ENCODE measurements around the gene TLE5. TPM values are rescaled to one million over a fixed set of nuclear protein-coding genes. Genes with fewer than 3 reads are reported as not detected.

TLE5 gene
- polyA plus RNA-seq, 3 donors = 27.5 to 309 (median 34.4) TPM

- H3K9me3 Mint-ChIP-seq = peaks cover 0 to 1% (median 0%) of the 10 kb centered on the region in 7 donors
- Histone ChIP-seq H3K4me2 (replicated peaks; ENCODE audit: extremely low read depth, low read length, poor library complexity, severe bottlenecking) (no peak overlapping the region), H3K27me3 (ENCODE audit: control insufficient read depth in 2 of 2, insufficient read depth in 2 of 2, low read length in 2 of 2) (no peaks in the 10 kb centered on the region), H3K27ac (ENCODE audit: low read depth in 1 of 2, low read length in 2 of 2) (peak overlapping the region in 1 of 2 donors; percentile 41), H4K20me1 (ENCODE audit: insufficient read depth, low read length) (peaks cover 67% of the 10 kb centered on the region), H3K9ac (ENCODE audit: insufficient read depth, low read length, poor library complexity, severe bottlenecking) (no peak overlapping the region), H3K9me3 (replicated peaks in 1 of 2; ENCODE audit: control insufficient read depth in 1 of 2, insufficient read depth in 1 of 2, low read length in 2 of 2) (no peaks in the 10 kb centered on the region), H3K4me3 (replicated peaks in 1 of 3; ENCODE audit: low read depth in 2 of 3, low read length in 3 of 3) (no peak overlapping the region), H3K36me3 (replicated peaks in 1 of 2; ENCODE audit: control insufficient read depth in 1 of 2, insufficient read depth in 2 of 2, low read length in 2 of 2) (peaks cover 50 to 55% of the 10 kb centered on the region in 2 donors), H2AFZ (ENCODE audit: insufficient read depth, low read depth, low read length, poor library complexity, severe bottlenecking) (no peak overlapping the region), H3K4me1 (ENCODE audit: control insufficient read depth in 1 of 2, insufficient read depth in 2 of 2, low read length in 2 of 2) (peaks cover 0 to under 1% of the 10 kb centered on the region in 2 donors), H3K79me2 (ENCODE audit: insufficient read depth, low read length) (peaks cover 18% of the 10 kb centered on the region)
- no peak for DNase-seq
- H3K27ac Mint-ChIP-seq = peak overlapping the region in 1 of 7 donors; percentile 26
- intact Hi-C loops (cut with micrococcal nuclease) = no loop called here
- H3K27me3 Mint-ChIP-seq (ENCODE audit: low read depth in 3 of 3) = peaks cover 0 to 7% (median 1%) of the 10 kb centered on the region in 3 donors
- no peak overlapping the region for H3K4me3 Mint-ChIP-seq
- peaks cover 40 to 69% of the 10 kb centered on the region in 2 donors for H3K36me3 Mint-ChIP-seq
- no peak for TF ChIP-seq CTCF (IDR thresholded peaks at IDR 0.05)
- WGBS (ENCODE audit: insufficient coverage) = 100% methylated on average over 2 of the region's 4 CpGs
- H3K4me1 Mint-ChIP-seq = peaks cover 5% of the 10 kb centered on the region
Observed at GRCh38 chr19:3054265-3054971, 7.9 kb downstream of the TLE5 start.

GRCh38 chr19:3053780-3054179 lies 8.5 kb downstream of the TLE5 start:
- Mint-ChIP-seq H3K4me3 (no peak overlapping the region), H3K9me3 (peaks cover 0 to 2% (median 0%) of the 10 kb centered on the region in 7 donors), H3K27me3 (ENCODE audit: low read depth in 3 of 3) (peaks cover 4 to 14% (median 6%) of the 10 kb centered on the region in 3 donors), H3K36me3 (peaks cover 38 to 63% of the 10 kb centered on the region in 2 donors), H3K27ac (no peak overlapping the region), H3K4me1 (peaks cover 5% of the 10 kb centered on the region)
- DNase-seq = no peak
- H3K79me2 ChIP-seq (ENCODE audit: insufficient read depth, low read length) = peaks cover 13% of the 10 kb centered on the region
- peaks cover 45 to 49% of the 10 kb centered on the region in 2 donors for H3K36me3 ChIP-seq (replicated peaks in 1 of 2; ENCODE audit: control insufficient read depth in 1 of 2, insufficient read depth in 2 of 2, low read length in 2 of 2)
- H3K9ac ChIP-seq (ENCODE audit: insufficient read depth, low read length, poor library complexity, severe bottlenecking) = no peak overlapping the region
- intact Hi-C loops (cut with micrococcal nuclease) = no loop called here
- peaks cover 61% of the 10 kb centered on the region for H4K20me1 ChIP-seq (ENCODE audit: insufficient read depth, low read length)
- no peak overlapping the region for H3K4me3 ChIP-seq (replicated peaks in 1 of 3; ENCODE audit: low read depth in 2 of 3, low read length in 3 of 3)
- H3K9me3 ChIP-seq (replicated peaks in 1 of 2; ENCODE audit: control insufficient read depth in 1 of 2, insufficient read depth in 1 of 2, low read length in 2 of 2) = no peaks in the 10 kb centered on the region
- 97% methylated on average over 14 of the region's 21 CpGs for WGBS (ENCODE audit: insufficient coverage)
- no peak overlapping the region for H3K4me2 ChIP-seq (replicated peaks; ENCODE audit: extremely low read depth, low read length, poor library complexity, severe bottlenecking)
- no peak overlapping the region for H2AFZ ChIP-seq (ENCODE audit: insufficient read depth, low read depth, low read length, poor library complexity, severe bottlenecking)
- H3K27ac ChIP-seq (ENCODE audit: low read depth in 1 of 2, low read length in 2 of 2) = no peak overlapping the region
- H3K27me3 ChIP-seq (ENCODE audit: control insufficient read depth in 2 of 2, insufficient read depth in 2 of 2, low read length in 2 of 2) = peaks cover 0 to 6% of the 10 kb centered on the region in 2 donors
- TF ChIP-seq CTCF (IDR thresholded peaks at IDR 0.05) = no peak
- no peaks in the 10 kb centered on the region for H3K4me1 ChIP-seq (ENCODE audit: control insufficient read depth in 1 of 2, insufficient read depth in 2 of 2, low read length in 2 of 2)
